PC-3 (cell line): ENCODE measurements around the gene NEURL3. TPM values are rescaled to one million over a fixed set of nuclear protein-coding genes. Genes with fewer than 3 reads are reported as not detected.

Experiments used
- ATAC-seq: fragments of 200-7000 bp; cut with Tn5 transposase; 2 replicates; pipeline ENCODE4 v1.9.1; 2020; ENCODE audit warnings: mild to moderate bottlenecking, moderate library complexity
- BruUV-seq: library from RNA; stranded (reverse); fragments of 400-500 nt; replicated peaks from 2 replicates; lab custom pipeline; 2021; lab: Mats Ljungman, UMichigan
- CTCF ChIA-PET: fragments of 300-600 bp; sonication (Branson Sonifier 250); formaldehyde crosslinking; loops from one replicate; lab custom pipeline; 2022; ENCODE audit warnings: antibody characterized with exemption; lab: Charles Lee
- POLR2A ChIA-PET: fragments of 300-600 bp; sonication (Branson Sonifier 250); formaldehyde crosslinking; loops from one replicate; lab custom pipeline; 2022; ENCODE audit warnings: antibody characterized with exemption; ENCODE audit not compliant: unreplicated experiment; lab: Charles Lee
- DNase-seq: peaks from one replicate; pipeline ENCODE4 v3.0.0-alpha.2; 2015
- H2AFZ ChIP-seq: fragments of 300-600 bp; sonication (generic); 2 replicates; pipeline ENCODE4 v1.6.0; 2016; ENCODE audit warnings: antibody characterized with exemption, low read length
- H3F3A ChIP-seq: fragments of 300-600 bp; sonication (generic); one replicate; pipeline ENCODE4 v1.6.0; 2017; ENCODE audit warnings: antibody characterized with exemption, low read length, control low read depth, mild to moderate bottlenecking; ENCODE audit not compliant: unreplicated experiment
- H3K27ac ChIP-seq: fragments of 300-600 bp; sonication (generic); 2 replicates; pipeline ENCODE4 v1.5.1; 2016; ENCODE audit warnings: mild to moderate bottlenecking, low read length
- H3K27me3 ChIP-seq: fragments of 300-600 bp; sonication (generic); 2 replicates; pipeline ENCODE4 v1.6.1; 2016; ENCODE audit warnings: low read length, mixed read lengths
- H3K36me3 ChIP-seq: fragments of 300-600 bp; sonication (generic); 2 replicates; pipeline ENCODE4 v1.6.1; 2016; ENCODE audit warnings: low read depth, mixed run types, low read length, mixed read lengths
- H3K4me1 ChIP-seq: fragments of 300-600 bp; sonication (generic); 2 replicates; pipeline ENCODE4 v1.5.1; 2016; ENCODE audit warnings: low read length; ENCODE audit not compliant: insufficient read depth
- H3K4me2 ChIP-seq: fragments of 300-600 bp; sonication (generic); 2 replicates; pipeline ENCODE4 v1.6.0; 2016; ENCODE audit warnings: low read length
- H3K4me3 ChIP-seq: fragments of 300-600 bp; sonication (generic); 2 replicates; pipeline ENCODE4 v1.5.1; 2016; ENCODE audit warnings: mild to moderate bottlenecking, low read length, mixed read lengths
- H3K79me2 ChIP-seq: fragments of 300-600 bp; sonication (generic); 2 replicates; pipeline ENCODE4 v1.6.1; 2017; ENCODE audit warnings: low read length, mixed read lengths
- H3K9ac ChIP-seq: fragments of 300-600 bp; sonication (generic); 2 replicates; pipeline ENCODE4 v1.6.0; 2016; ENCODE audit warnings: mild to moderate bottlenecking, low read length
- H3K9me2 ChIP-seq: fragments of 300-600 bp; sonication (generic); replicated peaks from 2 replicates; pipeline ENCODE4 v1.6.1; 2016; ENCODE audit warnings: mixed run types, low read length, mixed read lengths
- H3K9me3 ChIP-seq: fragments of 300-600 bp; sonication (generic); 2 replicates; pipeline ENCODE4 v1.6.1; 2016; ENCODE audit warnings: low read length, mixed read lengths
- H4K20me1 ChIP-seq: fragments of 300-600 bp; sonication (generic); 2 replicates; pipeline ENCODE4 v1.6.1; 2016; ENCODE audit warnings: low read length, mixed read lengths
- EZH2 ChIP-seq: fragments of 300-600 bp; sonication (generic); IDR thresholded peaks from one replicate; pipeline ENCODE4 v1.6.1; 2017; ENCODE audit warnings: antibody characterized with exemption, mild to moderate bottlenecking, low read length; ENCODE audit not compliant: unreplicated experiment
- EZH2phosphoT487 ChIP-seq: fragments of 300-600 bp; sonication (generic); IDR thresholded peaks from 2 replicates; pipeline ENCODE4 v1.6.1; 2018; ENCODE audit warnings: mild to moderate bottlenecking, antibody characterized with exemption, low read length, borderline replicate concordance
- intact Hi-C: fragments of 100-400 bp; cut with micrococcal nuclease; formaldehyde crosslinking; loops from 2 replicates; pipeline ENCODE4 v1.9.0; 2023
- total RNA-seq: library from RNA; depleted of rRNA; stranded (reverse); fragments of >200 nt; gene quantifications from 2 replicates; pipeline ENCODE4 v1.2.3, GENCODE V29; 2014
- TF ChIP-seq, protein P1 (sequence below): fragments of 300-600 bp; sonication (generic); conservative IDR thresholded peaks from 2 replicates; pipeline ENCODE4 v1.5.1; 2017; ENCODE audit warnings: antibody characterized with exemption, low read depth, mild to moderate bottlenecking, low read length

NEURL3 gene
- total RNA-seq, 1 experiment from 2014 or later = 0.18 TPM

DNA sequence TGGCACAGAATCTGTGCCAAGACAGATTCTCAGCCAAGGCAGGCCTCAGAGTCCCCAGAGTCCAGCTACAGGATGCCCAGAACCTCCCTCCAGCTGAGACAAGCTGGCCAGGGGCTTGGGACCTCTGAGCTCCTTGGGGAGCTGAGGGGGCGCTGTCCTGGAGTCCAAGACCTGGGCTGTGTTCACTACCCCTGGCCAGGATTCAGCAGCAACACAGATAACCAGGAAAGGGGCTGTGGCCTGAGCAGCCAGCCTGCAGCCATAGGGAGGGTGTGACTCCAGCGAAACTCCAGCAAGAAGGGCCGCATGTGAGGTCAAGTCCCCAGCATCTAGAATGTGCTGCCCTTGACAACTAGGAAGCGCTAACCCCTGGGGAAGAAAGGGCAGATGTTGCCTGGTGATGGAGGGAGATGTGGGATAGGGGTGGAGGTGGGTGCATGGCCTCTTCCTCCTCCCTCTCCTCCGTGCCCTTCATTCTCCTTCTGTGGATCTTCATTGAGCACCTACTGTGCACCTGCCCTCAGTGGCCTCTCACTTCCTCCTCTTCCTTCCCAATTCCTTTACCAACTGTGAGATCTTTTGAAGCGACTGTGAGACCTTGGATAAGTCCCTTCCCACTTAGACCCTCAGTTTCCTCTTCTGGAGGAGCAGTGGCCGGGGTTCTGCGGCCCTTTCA, 23.7 kb upstream of the NEURL3 start:
- Histone ChIP-seq H2AFZ (no peak overlapping the region), H3K79me2 (no peaks in the 10 kb centered on the region), H3K27ac (no peak overlapping the region), H3K4me1 (peaks cover 19% of the 10 kb centered on the region), H3K9me3 (no peaks in the 10 kb centered on the region), H3K27me3 (no peaks in the 10 kb centered on the region), H3K4me3 (no peak overlapping the region), H3K4me2 (no peak overlapping the region), H3K9me2 (no peaks in the 10 kb centered on the region), H3K36me3 (no peaks in the 10 kb centered on the region), H4K20me1 (no peaks in the 10 kb centered on the region), H3F3A (no peaks in the 10 kb centered on the region), H3K9ac (no peak overlapping the region)
- ChIA-PET POLR2A (no interaction called here), CTCF (no interaction called here)
- intact Hi-C loops = no loop called here
- BruUV-seq = no TSS peak
- DNase-seq (no peak), ATAC-seq (no peak)
- TF ChIP-seq EZH2phosphoT487 (no peak), EZH2 (no peak)
- TF ChIP-seq, protein P1, sequence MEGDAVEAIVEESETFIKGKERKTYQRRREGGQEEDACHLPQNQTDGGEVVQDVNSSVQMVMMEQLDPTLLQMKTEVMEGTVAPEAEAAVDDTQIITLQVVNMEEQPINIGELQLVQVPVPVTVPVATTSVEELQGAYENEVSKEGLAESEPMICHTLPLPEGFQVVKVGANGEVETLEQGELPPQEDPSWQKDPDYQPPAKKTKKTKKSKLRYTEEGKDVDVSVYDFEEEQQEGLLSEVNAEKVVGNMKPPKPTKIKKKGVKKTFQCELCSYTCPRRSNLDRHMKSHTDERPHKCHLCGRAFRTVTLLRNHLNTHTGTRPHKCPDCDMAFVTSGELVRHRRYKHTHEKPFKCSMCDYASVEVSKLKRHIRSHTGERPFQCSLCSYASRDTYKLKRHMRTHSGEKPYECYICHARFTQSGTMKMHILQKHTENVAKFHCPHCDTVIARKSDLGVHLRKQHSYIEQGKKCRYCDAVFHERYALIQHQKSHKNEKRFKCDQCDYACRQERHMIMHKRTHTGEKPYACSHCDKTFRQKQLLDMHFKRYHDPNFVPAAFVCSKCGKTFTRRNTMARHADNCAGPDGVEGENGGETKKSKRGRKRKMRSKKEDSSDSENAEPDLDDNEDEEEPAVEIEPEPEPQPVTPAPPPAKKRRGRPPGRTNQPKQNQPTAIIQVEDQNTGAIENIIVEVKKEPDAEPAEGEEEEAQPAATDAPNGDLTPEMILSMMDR = no peak

DNA sequence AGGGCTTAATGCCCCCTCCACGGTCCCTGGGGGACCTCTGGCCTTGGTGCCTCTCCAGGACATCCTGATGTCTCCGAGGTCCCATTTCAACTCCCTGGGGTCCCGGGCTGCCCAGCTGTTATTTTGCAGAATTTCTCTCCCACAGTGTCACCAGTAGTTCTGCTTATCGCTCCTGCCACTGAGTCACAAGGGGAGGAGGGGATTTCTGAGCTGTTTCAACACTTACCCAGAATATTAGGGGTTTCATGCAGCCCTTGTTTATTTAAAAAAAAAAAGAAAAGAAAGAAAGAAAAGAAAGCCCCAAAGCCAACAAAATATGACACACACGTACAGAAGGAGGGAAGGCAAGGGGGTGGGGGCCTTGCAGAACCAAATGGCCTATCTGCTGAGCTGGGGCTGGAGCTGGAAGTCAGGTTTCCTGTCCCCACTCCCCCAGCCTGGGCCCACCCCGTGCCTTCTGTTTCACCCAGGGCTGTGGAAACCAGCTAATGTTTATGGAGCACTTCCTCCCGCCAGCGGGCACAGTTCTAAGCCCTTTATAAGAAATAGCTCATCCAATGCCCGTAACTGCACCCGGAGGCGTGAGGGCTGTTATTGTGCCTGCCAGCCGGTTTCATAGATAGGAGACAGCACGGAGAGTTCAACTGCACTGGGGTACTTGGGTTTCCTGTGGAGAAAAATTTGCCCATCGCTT, 23.0 kb upstream of the NEURL3 start:
- CTCF ChIA-PET = no interaction called here
- Histone ChIP-seq H3K27ac (no peak overlapping the region), H3K27me3 (no peaks in the 10 kb centered on the region), H3K4me2 (no peak overlapping the region), H3F3A (no peaks in the 10 kb centered on the region), H3K9ac (no peak overlapping the region), H3K4me3 (no peak overlapping the region), H4K20me1 (no peaks in the 10 kb centered on the region), H3K9me2 (no peaks in the 10 kb centered on the region), H3K36me3 (no peaks in the 10 kb centered on the region), H3K9me3 (no peaks in the 10 kb centered on the region), H3K4me1 (peaks cover 12% of the 10 kb centered on the region), H3K79me2 (no peaks in the 10 kb centered on the region), H2AFZ (no peak overlapping the region)
- TF ChIP-seq EZH2phosphoT487 (no peak), EZH2 (no peak)
- TF ChIP-seq, protein P1 = no peak
- POLR2A ChIA-PET = no interaction called here
- DNase-seq = no peak
- intact Hi-C loops = no loop called here
- no peak for ATAC-seq
- no TSS peak for BruUV-seq
